Measurements from ENCODE around the gene ALK. TPM values are rescaled to one million over a fixed set of nuclear protein-coding genes. Genes with fewer than 3 reads are reported as not detected.

The ALK gene
- polyA plus RNA-seq, 1 of the 3 experiments (the other 2 are of a cell fraction): 0.30 TPM

- Histone ChIP-seq H4K20me1 (ENCODE audit: insufficient read depth) (peaks cover 3% of the 10 kb centered on the region; the same call in 1 of the 2 replicates), H3K4me1 (ENCODE audit: control insufficient read depth in 1 of 2, insufficient read depth in 2 of 2, low read depth in 1 of 2, low read length in 1 of 2) (peaks cover 0 to 5% of the 10 kb centered on the region in 2 experiments; a peak in 1 of 4 replicates), H3K27me3 (ENCODE audit: insufficient read depth) (peaks cover 24% of the 10 kb centered on the region)
Measured at GRCh38 chr2:29240601-29241000, 680.8 kb downstream of the ALK start.

More at GRCh38 chr2:29240601-29241000, 680.8 kb downstream of the ALK start:
- WGBS (ENCODE audit: low lambda C conversion rate): 75% methylated on average over 4 of the region's 4 CpGs
- POLR2A ChIA-PET: no interaction called here
- H3F3A ChIP-seq (replicated peaks; ENCODE audit: insufficient read depth): no peaks in the 10 kb centered on the region
- no peak overlapping the region for H3K27ac ChIP-seq (ENCODE audit: low read depth in 2 of 2, low read length in 1 of 2)
- no peaks in the 10 kb centered on the region for H3K79me2 ChIP-seq (ENCODE audit: insufficient read depth)
- no peak for TF ChIP-seq SMC3 (IDR thresholded peaks at IDR 0.05; ENCODE audit: low read depth, low read length)
- no peak for TF ChIP-seq TAF1 (IDR thresholded peaks at IDR 0.05; ENCODE audit: borderline replicate concordance, low read depth, low read length)
- TF ChIP-seq CTCF (IDR thresholded peaks at IDR 0.05): no peak
- TF ChIP-seq MEF2A (IDR thresholded peaks at IDR 0.05; ENCODE audit: borderline replicate concordance, low read depth): no peak
- no peak for TF ChIP-seq RAD21 (IDR thresholded peaks at IDR 0.05; ENCODE audit: low read length)
- no peak for TF ChIP-seq RXRA (IDR thresholded peaks at IDR 0.05; ENCODE audit: borderline replicate concordance, low read depth)
- no peak for TF ChIP-seq TEAD4 (IDR thresholded peaks at IDR 0.05; ENCODE audit: borderline replicate concordance, insufficient read depth)
- TF ChIP-seq POLR2AphosphoS5 (IDR thresholded peaks at IDR 0.05; ENCODE audit: low read depth, low read length): no peak
- TF ChIP-seq GABPA (IDR thresholded peaks at IDR 0.05; ENCODE audit: low read depth): no peak
- no peak for TF ChIP-seq CHD2 (IDR thresholded peaks at IDR 0.05; ENCODE audit: low read length, partially characterized antibody)
- no peak for TF ChIP-seq RCOR1 (IDR thresholded peaks at IDR 0.05; ENCODE audit: low read length)
- no peak for TF ChIP-seq FOXM1 (IDR thresholded peaks at IDR 0.05; ENCODE audit: low read depth)
- TF ChIP-seq FOSL2 (IDR thresholded peaks at IDR 0.05; ENCODE audit: borderline replicate concordance, low read depth): no peak
- TF ChIP-seq ZBTB33 (IDR thresholded peaks at IDR 0.05; ENCODE audit: borderline replicate concordance, low read depth): no peak
- TF ChIP-seq MXI1 (IDR thresholded peaks at IDR 0.05; ENCODE audit: low read depth, low read length): no peak
- no peaks in the 10 kb centered on the region for H3K36me3 ChIP-seq (replicated peaks in 1 of 2; ENCODE audit: control insufficient read depth in 1 of 2, insufficient read depth in 2 of 2, low read length in 1 of 2)
- CTCF ChIA-PET: interaction anchor here (0.8 to 1.3 kb wide), 2 partner anchors 8 to 22 kb away, joined by 3 to 5 read pairs; no protein-coding TSS in a partner anchor
- no peaks in the 10 kb centered on the region for H3K9me3 ChIP-seq
- no peak overlapping the region for H3K4me3 ChIP-seq (ENCODE audit: low read depth in 2 of 2, low read length in 1 of 2)
- H3K9ac ChIP-seq: no peak overlapping the region
- DNase-seq: no peak
- no peak overlapping the region for H2AFZ ChIP-seq (ENCODE audit: low read depth)
- H3K9me2 ChIP-seq: no peaks in the 10 kb centered on the region
- no peak overlapping the region for H3K4me2 ChIP-seq
